ENCODE results near the gene ANAPC1. TPM values are rescaled to one million over a fixed set of nuclear protein-coding genes. Genes with fewer than 3 reads are reported as not detected.
"Not testable (repeated sequence)": the region's sequence is repeated elsewhere in the genome, so short reads cannot be mapped to it uniquely, and the experiment has no call there.

ANAPC1 gene
- polyA plus RNA-seq, 1 of the 3 experiments (the other 2 are of a cell fraction) = 16.0 TPM

- not testable (repeated sequence) for H3K36me3 ChIP-seq (replicated peaks in 1 of 2; ENCODE audit: control insufficient read depth in 1 of 2, insufficient read depth in 2 of 2, low read length in 1 of 2); H3K79me2 ChIP-seq (ENCODE audit: insufficient read depth); H3K4me2 ChIP-seq; H3K27ac ChIP-seq (ENCODE audit: low read depth in 2 of 2, low read length in 1 of 2); DNase-seq; H2AFZ ChIP-seq (ENCODE audit: low read depth); H3K9me2 ChIP-seq; H3K4me3 ChIP-seq (ENCODE audit: low read depth in 2 of 2, low read length in 1 of 2); H3K9ac ChIP-seq; H4K20me1 ChIP-seq (ENCODE audit: insufficient read depth); H3K27me3 ChIP-seq (ENCODE audit: insufficient read depth); H3K9me3 ChIP-seq; H3F3A ChIP-seq (replicated peaks; ENCODE audit: insufficient read depth)
- ChIA-PET POLR2A (interaction anchor here (0.6 kb wide), 1 partner anchor 10 kb away, joined by 5 read pairs; no protein-coding TSS in a partner anchor), CTCF (interaction anchor here (1.2 to 1.6 kb wide), 3 partner anchors 10 to 137 kb away, joined by 3 to 4 read pairs (median 4); partner anchors contain the start of gene MERTK)
- peaks cover 10 to 14% of the 10 kb centered on the region in 2 experiments; a peak in 2 of 4 replicates for H3K4me1 ChIP-seq (ENCODE audit: control insufficient read depth in 1 of 2, insufficient read depth in 2 of 2, low read depth in 1 of 2, low read length in 1 of 2)
- 85% methylated on average over 7 of the region's 7 CpGs for WGBS (ENCODE audit: low lambda C conversion rate)
These were observed 27.4 kb upstream of the ANAPC1 start for GRCh38 chr2:111911295-111911977.

- no peak overlapping the region for H3K9ac ChIP-seq
- CTCF ChIA-PET = interaction anchor here (0.6 to 1.7 kb wide), 6 partner anchors 8 to 137 kb away, joined by 3 to 6 read pairs (median 4); partner anchors contain the start of gene MERTK
- no peak for DNase-seq
- no peaks in the 10 kb centered on the region for H3K9me2 ChIP-seq
- H3K9me3 ChIP-seq = no peaks in the 10 kb centered on the region
- H3K36me3 ChIP-seq (replicated peaks in 1 of 2; ENCODE audit: control insufficient read depth in 1 of 2, insufficient read depth in 2 of 2, low read length in 1 of 2) = no peaks in the 10 kb centered on the region
- H3K27me3 ChIP-seq (ENCODE audit: insufficient read depth) = no peaks in the 10 kb centered on the region
- H4K20me1 ChIP-seq (ENCODE audit: insufficient read depth) = no peaks in the 10 kb centered on the region
- H3K27ac ChIP-seq (ENCODE audit: low read depth in 2 of 2, low read length in 1 of 2) = no peak overlapping the region
- no peak overlapping the region for H2AFZ ChIP-seq (ENCODE audit: low read depth)
- H3K4me1 ChIP-seq (ENCODE audit: control insufficient read depth in 1 of 2, insufficient read depth in 2 of 2, low read depth in 1 of 2, low read length in 1 of 2) = peaks cover 10 to 19% of the 10 kb centered on the region in 2 experiments; a peak in 2 of 4 replicates
- H3K4me2 ChIP-seq = no peak overlapping the region
- H3F3A ChIP-seq (replicated peaks; ENCODE audit: insufficient read depth) = peaks cover 6% of the 10 kb centered on the region
- no peak for TF ChIP-seq PBX3 (IDR thresholded peaks at IDR 0.05)
- TF ChIP-seq MXI1 (IDR thresholded peaks at IDR 0.05; ENCODE audit: low read depth, low read length) = no peak
- TF ChIP-seq GATA2 (CRISPR knock-in tag; IDR thresholded peaks at IDR 0.05) = no peak
- no peak for TF ChIP-seq MEF2A (IDR thresholded peaks at IDR 0.05; ENCODE audit: borderline replicate concordance, low read depth)
- TF ChIP-seq NFIC (IDR thresholded peaks at IDR 0.05; ENCODE audit: borderline replicate concordance) = no peak
- TF ChIP-seq MAX (IDR thresholded peaks at IDR 0.05; ENCODE audit: low read depth) = no peak
- TF ChIP-seq REST (IDR thresholded peaks at IDR 0.05; ENCODE audit: low read depth, low read length) = no peak
- TF ChIP-seq CTCF (IDR thresholded peaks at IDR 0.05) = no peak
- TF ChIP-seq USF1 (IDR thresholded peaks at IDR 0.05; ENCODE audit: borderline replicate concordance, low read depth) = no peak
- no peak for TF ChIP-seq POLR2AphosphoS5 (IDR thresholded peaks at IDR 0.05; ENCODE audit: low read depth, low read length)
- TF ChIP-seq TCF12 (IDR thresholded peaks at IDR 0.05) = no peak
- TF ChIP-seq ELF1 (IDR thresholded peaks at IDR 0.05) = no peak
- no peak for TF ChIP-seq RAD21 (IDR thresholded peaks at IDR 0.05; ENCODE audit: low read length)
- POLR2A ChIA-PET = no interaction called here
- 89% methylated on average over 2 of the region's 2 CpGs for WGBS (ENCODE audit: low lambda C conversion rate)
- H3K4me3 ChIP-seq (ENCODE audit: low read depth in 2 of 2, low read length in 1 of 2) = no peak overlapping the region
- H3K79me2 ChIP-seq (ENCODE audit: insufficient read depth) = no peaks in the 10 kb centered on the region
These were observed 26.8 kb upstream of the ANAPC1 start for GRCh38 chr2:111910609-111911277.

GRCh38 chr2:111909997-111910396 is 26.0 kb upstream of the ANAPC1 start:
- H3K9me2 ChIP-seq; DNase-seq; H3K9me3 ChIP-seq; H3K36me3 ChIP-seq (replicated peaks in 1 of 2; ENCODE audit: control insufficient read depth in 1 of 2, insufficient read depth in 2 of 2, low read length in 1 of 2); H4K20me1 ChIP-seq (ENCODE audit: insufficient read depth); POLR2A ChIA-PET; H2AFZ ChIP-seq (ENCODE audit: low read depth); H3K27me3 ChIP-seq (ENCODE audit: insufficient read depth); H3K9ac ChIP-seq; H3K4me3 ChIP-seq (ENCODE audit: low read depth in 2 of 2, low read length in 1 of 2); H3K4me2 ChIP-seq; H3K27ac ChIP-seq (ENCODE audit: low read depth in 2 of 2, low read length in 1 of 2); H3K79me2 ChIP-seq (ENCODE audit: insufficient read depth); H3F3A ChIP-seq (replicated peaks; ENCODE audit: insufficient read depth): not testable (repeated sequence)
- CTCF ChIA-PET = interaction anchor here (0.7 to 1.7 kb wide), 5 partner anchors 9 to 138 kb away, joined by 3 to 6 read pairs (median 4); no protein-coding TSS in a partner anchor
- 81% methylated on average over 4 of the region's 4 CpGs for WGBS (ENCODE audit: low lambda C conversion rate)
- H3K4me1 ChIP-seq (ENCODE audit: control insufficient read depth in 1 of 2, insufficient read depth in 2 of 2, low read depth in 1 of 2, low read length in 1 of 2) = peaks cover 10 to 19% of the 10 kb centered on the region in 2 experiments; a peak in 2 of 4 replicates

Measured in SK-N-SH (cell line).